Umbilical cord (tissue), 2 donors: Measurements from ENCODE around the gene AOPEP. TPM values are rescaled to one million over a fixed set of nuclear protein-coding genes. Genes with fewer than 3 reads are reported as not detected.

Experiments
- DNase-seq: peaks from one replicate; pipeline ENCODE4 v3.0.0-alpha.2; 2015; ENCODE audit warnings: low spot score
- total RNA-seq: library from RNA; depleted of rRNA; stranded (reverse); fragments of >200 nt; gene quantifications from one replicate; pipeline ENCODE4 v1.2.3, GENCODE V29; 2014; ENCODE audit warnings: low replicate concordance; ENCODE audit not compliant: insufficient read depth

AOPEP gene
- total RNA-seq, 1 donor from 2014 or later, result 297 TPM

GRCh38 chr9:94868464-94868863 is 142.0 kb downstream of the AOPEP start:
- DNase-seq, result no peak

GRCh38 chr9:94869415-94869843 is 142.9 kb downstream of the AOPEP start:
- DNase-seq, result no peak

- no peak for DNase-seq
Observed at GRCh38 chr9:94870465-94870792, 143.9 kb downstream of the AOPEP start.

GRCh38 chr9:94870793-94871558 is 144.5 kb downstream of the AOPEP start:
- no peak for DNase-seq

GRCh38 chr9:94872083-94872833 is 145.8 kb downstream of the AOPEP start:
- DNase-seq, result peak; percentile 55

GRCh38 chr9:94872891-94873511 is 146.5 kb downstream of the AOPEP start:
- DNase-seq, result peak; percentile 83

GRCh38 chr9:94874316-94874715 is 147.8 kb downstream of the AOPEP start:
- peak; percentile 76 for DNase-seq

GRCh38 chr9:94875300-94876020 is 149.0 kb downstream of the AOPEP start:
- no peak for DNase-seq

GRCh38 chr9:94878804-94879203 is 152.3 kb downstream of the AOPEP start:
- DNase-seq, result peak; percentile 61

GRCh38 chr9:94879230-94879629 is 152.7 kb downstream of the AOPEP start:
- DNase-seq, result no peak

- peak; percentile 58 for DNase-seq
Observed at GRCh38 chr9:94881023-94881422, 154.5 kb downstream of the AOPEP start.

GRCh38 chr9:94881454-94881853 is 155.0 kb downstream of the AOPEP start:
- no peak for DNase-seq

GRCh38 chr9:94881940-94882339 is 155.4 kb downstream of the AOPEP start:
- no peak for DNase-seq

GRCh38 chr9:94882966-94883641 is 156.6 kb downstream of the AOPEP start:
- no peak for DNase-seq

- DNase-seq, result no peak
Observed at GRCh38 chr9:94885854-94886447, 159.5 kb downstream of the AOPEP start.

GRCh38 chr9:94887721-94888120 is 161.2 kb downstream of the AOPEP start:
- DNase-seq, result no peak

- DNase-seq, result no peak
Observed at GRCh38 chr9:94888775-94889174, 162.3 kb downstream of the AOPEP start.

GRCh38 chr9:94889628-94890027 is 163.1 kb downstream of the AOPEP start:
- no peak for DNase-seq

GRCh38 chr9:94891183-94891582 is 164.7 kb downstream of the AOPEP start:
- DNase-seq, result no peak

GRCh38 chr9:94892675-94893074 is 166.2 kb downstream of the AOPEP start:
- DNase-seq, result no peak

- DNase-seq, result no peak
Observed at GRCh38 chr9:94894094-94894699, 167.7 kb downstream of the AOPEP start.
